ENCODE data around the gene BUD23.

DNA sequence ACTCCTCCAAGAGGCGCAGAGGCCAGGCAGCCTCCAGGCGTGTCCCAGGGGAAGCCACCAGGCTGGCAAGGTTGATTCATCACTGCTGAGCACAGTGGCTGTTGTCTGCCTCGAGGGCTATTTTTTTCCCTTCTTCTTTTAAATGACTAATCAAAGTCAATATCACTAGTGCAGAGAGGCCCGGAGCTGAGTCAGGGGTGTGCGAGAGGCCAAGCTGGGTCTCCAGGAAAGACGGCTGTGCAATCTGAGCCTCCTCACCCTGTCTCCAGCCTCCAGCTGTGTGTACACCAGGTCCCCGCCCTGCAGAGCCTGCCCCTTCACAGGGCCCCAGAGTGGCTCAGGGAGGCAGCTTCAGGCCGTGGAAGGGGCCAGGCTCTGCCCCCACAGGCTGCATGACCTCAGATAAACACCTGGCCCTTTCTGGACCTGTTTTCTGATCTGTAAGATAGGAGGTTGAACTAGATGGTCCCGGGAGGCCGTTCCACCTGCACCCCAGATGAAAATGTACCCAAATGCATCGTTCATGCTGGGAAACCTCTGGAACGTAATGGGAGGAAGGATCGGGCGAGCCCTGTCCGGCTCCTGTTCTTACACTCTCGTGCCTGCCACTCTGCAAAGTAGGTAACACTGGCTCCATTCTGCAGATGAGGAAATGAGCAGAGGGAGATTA, 32.4 kb downstream of the BUD23 start:
- no peak for TF ChIP-seq POLR2AphosphoS5 (IDR thresholded peaks at IDR 0.05; ENCODE audit: low read depth, low read length)
- no peak for TF ChIP-seq PAX5 (IDR thresholded peaks at IDR 0.05; ENCODE audit: insufficient read depth, low read length, severe bottlenecking)
- no peak for TF ChIP-seq POLR2A (IDR thresholded peaks at IDR 0.05; ENCODE audit: low read depth, low read length)
